ENCODE measurements around the gene PALM2AKAP2. TPM values are rescaled to one million over a fixed set of nuclear protein-coding genes. Genes with fewer than 3 reads are reported as not detected.

PALM2AKAP2 gene
- total and polyA plus RNA-seq, 2 experiments from 2014 or later: 2.5 to 7.9 TPM

GRCh38 chr9:109767814-109768213, 12.2 kb upstream of the PALM2AKAP2 start:
- Histone ChIP-seq H3K36me3 (ENCODE audit: insufficient read depth) (no peaks in the 10 kb centered on the region), H3K4me3 (peak overlapping the region; percentile 32), H3K27me3 (ENCODE audit: insufficient read depth) (no peaks in the 10 kb centered on the region), H3K4me1 (ENCODE audit: insufficient read depth) (peaks cover 36% of the 10 kb centered on the region), H3K9me2 (ENCODE audit: insufficient read depth) (peaks cover 19% of the 10 kb centered on the region), H3F3A (replicated peaks; ENCODE audit: low read depth) (no peaks in the 10 kb centered on the region), H3K4me2 (peak overlapping the region; percentile 67), H4K20me1 (replicated peaks; ENCODE audit: insufficient read depth) (no peaks in the 10 kb centered on the region), H2AFZ (peak overlapping the region; percentile 72), H3K27ac (ENCODE audit: low read depth) (peak overlapping the region; percentile 33; the same call in 1 of the 2 replicates), H3K79me2 (replicated peaks; ENCODE audit: insufficient read depth) (no peaks in the 10 kb centered on the region)
- DNase-seq (ENCODE audit: low spot score) (no peak), ATAC-seq (no peak)
- no peaks in the 10 kb centered on the region for H3K36me3 Mint-ChIP-seq (ENCODE audit: low read depth)
- TF ChIP-seq STAT1 (IDR thresholded peaks at IDR 0.05; ENCODE audit: unreplicated experiment) (no peak), ZNF462 (CRISPR knock-in tag; IDR thresholded peaks at IDR 0.05) (0 out of 2 replicates have a peak, but pooled peaks have one; percentile 1)
- H3K9me3 Mint-ChIP-seq: no peaks in the 10 kb centered on the region
- H3K4me1 Mint-ChIP-seq: peaks cover 59% of the 10 kb centered on the region
- peak overlapping the region; percentile 16; the same call in 1 of the 3 replicates for H3K4me3 Mint-ChIP-seq
- peak overlapping the region; percentile 16; the same call in 1 of the 2 replicates for H3K27ac Mint-ChIP-seq
- peaks cover 7% of the 10 kb centered on the region for H3K27me3 Mint-ChIP-seq (ENCODE audit: insufficient read depth, low read depth, poor library complexity)

- Histone ChIP-seq H3K4me2 (no peak overlapping the region), H3K36me3 (ENCODE audit: insufficient read depth) (no peaks in the 10 kb centered on the region), H2AFZ (peak overlapping the region; percentile 80; the same call in 1 of the 2 replicates), H3K9me2 (ENCODE audit: insufficient read depth) (peaks cover 19% of the 10 kb centered on the region), H4K20me1 (replicated peaks; ENCODE audit: insufficient read depth) (no peaks in the 10 kb centered on the region), H3K27ac (ENCODE audit: low read depth) (no peak overlapping the region), H3K4me3 (no peak overlapping the region), H3K4me1 (ENCODE audit: insufficient read depth) (peaks cover 36% of the 10 kb centered on the region), H3K27me3 (ENCODE audit: insufficient read depth) (no peaks in the 10 kb centered on the region), H3K79me2 (replicated peaks; ENCODE audit: insufficient read depth) (no peaks in the 10 kb centered on the region), H3F3A (replicated peaks; ENCODE audit: low read depth) (no peaks in the 10 kb centered on the region)
- H3K27ac Mint-ChIP-seq: no peak overlapping the region
- H3K4me3 Mint-ChIP-seq: no peak overlapping the region
- H3K9me3 Mint-ChIP-seq: no peaks in the 10 kb centered on the region
- DNase-seq (ENCODE audit: low spot score) (no peak), ATAC-seq (no peak)
- H3K36me3 Mint-ChIP-seq (ENCODE audit: low read depth): no peaks in the 10 kb centered on the region
- peaks cover 58% of the 10 kb centered on the region for H3K4me1 Mint-ChIP-seq
- H3K27me3 Mint-ChIP-seq (ENCODE audit: insufficient read depth, low read depth, poor library complexity): peaks cover 7% of the 10 kb centered on the region
- TF ChIP-seq ZNF114 (CRISPR knock-in tag; IDR thresholded peaks at IDR 0.05): no peak
- no peak for TF ChIP-seq JUNB (IDR thresholded peaks at IDR 0.05; ENCODE audit: unreplicated experiment)
- no peak for TF ChIP-seq NANOG (IDR thresholded peaks at IDR 0.05; ENCODE audit: borderline replicate concordance)
Observed at GRCh38 chr9:109769250-109769649, 10.7 kb upstream of the PALM2AKAP2 start.

Measured in GM23338 (cell line).